HG03457 (cell line): ENCODE results near the gene TGM3.

Experiments
- ATAC-seq: cut with Tn5 transposase; IDR thresholded peaks from one replicate; pipeline ENCODE4 v1.9.1; 2021; ENCODE audit warnings: moderate number of reproducible peaks; ENCODE audit not compliant: unreplicated experiment

Gene TGM3

GRCh38 chr20:2373098-2373497 lies 77.3 kb downstream of the TGM3 start:
- ATAC-seq: no peak

- no peak for ATAC-seq
These were observed 78.7 kb downstream of the TGM3 start for GRCh38 chr20:2374346-2375125.

- ATAC-seq: no peak
These were observed 83.1 kb downstream of the TGM3 start for GRCh38 chr20:2378893-2379292.

- no peak for ATAC-seq
These were observed 83.9 kb downstream of the TGM3 start for GRCh38 chr20:2379511-2380229.

GRCh38 chr20:2380601-2381000 lies 84.8 kb downstream of the TGM3 start, which contains the start of gene TGM6:
Gene TGM6 (plus strand): TSS chr20:2380901. CDS start chr20:2380969, 68 bp downstream.
- ATAC-seq: no peak

- ATAC-seq: no peak
These were observed 85.5 kb downstream of the TGM3 start for GRCh38 chr20:2381303-2381702.

GRCh38 chr20:2382833-2383232 lies 87.0 kb downstream of the TGM3 start:
- no peak for ATAC-seq

- no peak for ATAC-seq
These were observed 89.2 kb downstream of the TGM3 start for GRCh38 chr20:2385026-2385425.

GRCh38 chr20:2385496-2385895 lies 89.7 kb downstream of the TGM3 start:
- ATAC-seq: no peak

- no peak for ATAC-seq
These were observed 90.8 kb downstream of the TGM3 start for GRCh38 chr20:2386516-2387179.

- ATAC-seq: no peak
These were observed 91.4 kb downstream of the TGM3 start for GRCh38 chr20:2387180-2387577.

- no peak for ATAC-seq
These were observed 91.8 kb downstream of the TGM3 start for GRCh38 chr20:2387580-2387979.
